Mucosa of descending colon (tissue), 3 donors: ENCODE measurements around the gene NRP2. TPM values are rescaled to one million over a fixed set of nuclear protein-coding genes. Genes with fewer than 3 reads are reported as not detected.
A peak's percentile ranks its signal among the peaks of the same experiment; 100 is the strongest.

Source experiments
- ATAC-seq: fragments of 200-7000 bp; cut with Tn5 transposase; one replicate; pipeline ENCODE4 v1.9.1; 2020; ENCODE audit warnings: mild to moderate bottlenecking, moderate library complexity
- DNase-seq, 3 donors: peaks; one replicate each; pipeline ENCODE4 v3.0.0-alpha.2; 2020
- H3K36me3 ChIP-seq: fragments of 200-600 bp; one replicate; pipeline ENCODE4 v1.8.0; 2021; ENCODE audit warnings: low read depth, mild to moderate bottlenecking
- H3K4me1 ChIP-seq: fragments of 200-600 bp; one replicate; pipeline ENCODE4 v1.8.0; 2021; ENCODE audit warnings: low read depth, mild to moderate bottlenecking
- H3K4me3 ChIP-seq: fragments of 200-600 bp; one replicate; pipeline ENCODE4 v1.8.0; 2021; ENCODE audit warnings: mild to moderate bottlenecking
- H3K9me3 ChIP-seq: fragments of 200-600 bp; one replicate; pipeline ENCODE4 v1.8.0; 2021; ENCODE audit warnings: mild to moderate bottlenecking
- CTCF ChIP-seq: fragments of 200-600 bp; IDR thresholded peaks from one replicate; pipeline ENCODE4 v1.8.0; 2022; ENCODE audit warnings: antibody characterized with exemption, mild to moderate bottlenecking
- intact Hi-C, 2 donors: fragments of 100-400 bp; cut with DNase I in 1 of 2; cut with micrococcal nuclease in 1 of 2; formaldehyde crosslinking; loops; one replicate each; pipeline versions ENCODE4 v1.11.0 to v1.11.1; 2022; cut with DNase I, micrococcal nuclease
- total RNA-seq, 3 donors: library from RNA; stranded (reverse); fragmentation: NEBNext Ultra II Directional in 2 of 3; extraction: Animal tissue kit (Norgen Biotek cat#: 25700) in 2 of 3; gene quantifications; one replicate each; pipeline versions ENCODE4 v1.2.1 to v1.2.4, GENCODE V29; 2021 to 2023
- donor health status: DM: no; HTN: no; CAD: no; lungs with moderate emphysema.
- donor health status: DM: no; HTN: no; CAD: no.
- donor health status: DM: no; HTN: yes; CAD: no.

The NRP2 gene
- total RNA-seq, 3 donors from 2014 or later = 12.3 to 300 (median 19.2) TPM

GRCh38 chr2:205726506-205726905 lies 44.2 kb downstream of the NRP2 start:
- Histone ChIP-seq H3K4me1 (no peaks in the 10 kb centered on the region), H3K4me3 (no peak overlapping the region), H3K9me3 (no peaks in the 10 kb centered on the region), H3K36me3 (no peaks in the 10 kb centered on the region)
- no peak for TF ChIP-seq CTCF
- intact Hi-C loops = no loop called here
- ATAC-seq (no peak), DNase-seq (no peak)

- Histone ChIP-seq H3K4me1 (no peaks in the 10 kb centered on the region), H3K4me3 (no peak overlapping the region), H3K36me3 (no peaks in the 10 kb centered on the region), H3K9me3 (no peaks in the 10 kb centered on the region)
- TF ChIP-seq CTCF = no peak
- intact Hi-C loops = no loop called here
- ATAC-seq = peak; percentile 24
- no peak for DNase-seq
Observed at GRCh38 chr2:205727174-205727573, 44.9 kb downstream of the NRP2 start.

- H3K4me1 ChIP-seq = no peaks in the 10 kb centered on the region
- DNase-seq (no peak), ATAC-seq (no peak)
- H3K36me3 ChIP-seq = no peaks in the 10 kb centered on the region
- intact Hi-C loops = no loop called here
- no peak for TF ChIP-seq CTCF
- no peak overlapping the region for H3K4me3 ChIP-seq
- no peaks in the 10 kb centered on the region for H3K9me3 ChIP-seq
Observed at GRCh38 chr2:205728366-205728765, 46.1 kb downstream of the NRP2 start.

- H3K4me3 ChIP-seq = no peak overlapping the region
- intact Hi-C loops = no loop called here
- no peaks in the 10 kb centered on the region for H3K9me3 ChIP-seq
- DNase-seq (no peak), ATAC-seq (no peak)
- peaks cover 2% of the 10 kb centered on the region for H3K4me1 ChIP-seq
- no peaks in the 10 kb centered on the region for H3K36me3 ChIP-seq
- TF ChIP-seq CTCF = no peak
Observed at GRCh38 chr2:205730191-205730590, 47.9 kb downstream of the NRP2 start.

GRCh38 chr2:205730701-205731582 lies 48.6 kb downstream of the NRP2 start:
- no peaks in the 10 kb centered on the region for H3K36me3 ChIP-seq
- H3K9me3 ChIP-seq = no peaks in the 10 kb centered on the region
- no peak for DNase-seq
- TF ChIP-seq CTCF = no peak
- H3K4me3 ChIP-seq = no peak overlapping the region
- no peak for ATAC-seq
- intact Hi-C loops = no loop called here
- peaks cover 2% of the 10 kb centered on the region for H3K4me1 ChIP-seq
